Heart left ventricle (tissue), 16 donors: ENCODE measurements around the gene DNAJB6. TPM values are rescaled to one million over a fixed set of nuclear protein-coding genes. Genes with fewer than 3 reads are reported as not detected.
"Not testable (repeated sequence)": the region's sequence is repeated elsewhere in the genome, so short reads cannot be mapped to it uniquely, and the experiment has no call there.

Experiments used
- ATAC-seq, 4 donors: fragments of 200-7000 bp; cut with Tn5 transposase; one replicate each; pipeline ENCODE4 v1.9.1; 2020 to 2022; ENCODE audit warnings: moderate library complexity in 4 of 4, mild to moderate bottlenecking in 3 of 4, moderate number of reproducible peaks in 1 of 4
- DNase-seq, 5 donors: peaks; one replicate each; pipeline ENCODE4 v3.0.0-alpha.2; 2020
- H3K27ac ChIP-seq, 12 donors: fragments of 200-600 bp; sonication (generic) in 4 of 12; one replicate each; pipeline versions ENCODE4 v1.5.0 to v1.8.0; 2016 to 2022; ENCODE audit warnings: mild to moderate bottlenecking in 2 of 12
- H3K27me3 ChIP-seq, 9 donors: fragments of 200-600 bp; sonication (generic) in 2 of 9; one replicate each; pipeline versions ENCODE4 v1.5.1 to v1.8.0; 2016 to 2022; ENCODE audit warnings: mild to moderate bottlenecking in 3 of 9
- H3K36me3 ChIP-seq, 9 donors: fragments of 200-600 bp; sonication (generic) in 2 of 9; one replicate each; pipeline versions ENCODE4 v1.5.0 to v1.8.0; 2018 to 2022; ENCODE audit warnings: mild to moderate bottlenecking in 2 of 9
- H3K4me1 ChIP-seq, 12 donors: fragments of 200-600 bp; sonication (generic) in 4 of 12; one replicate each; pipeline versions ENCODE4 v1.5.0 to v1.8.0; 2016 to 2022; ENCODE audit warnings: mild to moderate bottlenecking in 3 of 12
- H3K4me3 ChIP-seq, 12 donors: fragments of 200-600 bp; sonication (generic) in 4 of 12; one replicate each; pipeline versions ENCODE4 v1.5.0 to v1.8.0; 2017 to 2022; ENCODE audit warnings: mild to moderate bottlenecking in 9 of 12, moderate library complexity in 4 of 12
- H3K9me3 ChIP-seq, 12 donors: fragments of 200-600 bp; sonication (generic) in 4 of 12; one replicate each; pipeline versions ENCODE4 v1.5.0 to v1.8.0; 2016 to 2022; ENCODE audit warnings: mild to moderate bottlenecking in 1 of 12
- POLR2A ChIP-seq, 2 donors: fragments of 450-650 bp; IDR thresholded peaks; one replicate each; pipeline ENCODE4 v1.6.1; 2017; ENCODE audit warnings: antibody characterized with exemption in 2 of 2, mild to moderate bottlenecking in 2 of 2, moderate library complexity in 2 of 2
- WGBS, 4 donors: extraction: QIAGEN DNeasy Blood & Tissue Kit in 2 of 4; methylation state at CpG; one replicate each; pipeline versions ENCODE4 v1.1.5 to v1.1.7; 2013 to 2018; 5-methylcytosine and 5-hydroxymethylcytosine counted together
- intact Hi-C, 10 donors: fragments of 100-400 bp; cut with DNase I; formaldehyde crosslinking; loops; one replicate each; pipeline versions ENCODE4 v1.11.1 to v1.14.2; 2022
- polyA plus RNA-seq, 2 donors: library from polyadenylated mRNA; stranded (reverse); fragments of 200-250 nt; gene quantifications; one replicate each; pipeline ENCODE4 v1.2.3, GENCODE V29; 2013
- total RNA-seq, 9 donors: library from RNA; depleted of rRNA in 2 of 9; stranded (reverse); fragments of >200 nt in 2 of 9; fragmentation: NEBNext Ultra II Directional in 3 of 9; extraction: Animal tissue kit (Norgen Biotek cat#: 25700) in 3 of 9; gene quantifications; one replicate each; pipeline versions ENCODE4 v1.1.0 to v1.2.4, GENCODE V29; 2016 to 2023
- TF ChIP-seq, protein P1 (sequence below), 12 donors: fragments of 200-600 bp; sonication (generic) in 4 of 12; IDR thresholded peaks; one replicate each; pipeline versions ENCODE4 v1.5.0 to v1.8.0; 2018 to 2022; ENCODE audit warnings: antibody characterized with exemption in 12 of 12, mild to moderate bottlenecking in 5 of 12
- donor health status: ischemic (EF 13 %, LVEDD 7.1; RV severe dilation, severe dysfunction).
- donor health status: healthy with polysubstance abuse.
- donor health status: DM: no; HTN: yes; CAD: no.
- donor health status: DM: no; HTN: no; CAD: no.
- donor health status: ischemic (EF 25% LVEDD 6.9; RV normal size, moderate dysfunction).
- donor health status: ischemic (EF 25% LVEDD 5.7; RV mildly dilated, moderate dysfunction).
- donor health status: healthy.
- donor health status: DM: yes; HTN: yes; CAD: no.
- donor health status: ischemic (EF 35%, LVEDD 5.7; RV mildly dilated, moderate dysfunction).
- donor health status: nonischemic (EF 11% LVEDD 7.7; RV severe dilation, severe dysfunction).
- donor health status: DM: yes; HTN: yes; CAD: no.
- donor health status: PGD.
- donor health status: ischemic (EF 29% LVEDD 5.4; RV normal size, mild dysfunction).
- donor health status: nonischemic (EF 23%, LVEDD 6.1; RV moderate dilation, normal function).

DNAJB6 gene
- total and polyA plus RNA-seq, 11 donors: 118 to 237 (median 162) TPM

DNA sequence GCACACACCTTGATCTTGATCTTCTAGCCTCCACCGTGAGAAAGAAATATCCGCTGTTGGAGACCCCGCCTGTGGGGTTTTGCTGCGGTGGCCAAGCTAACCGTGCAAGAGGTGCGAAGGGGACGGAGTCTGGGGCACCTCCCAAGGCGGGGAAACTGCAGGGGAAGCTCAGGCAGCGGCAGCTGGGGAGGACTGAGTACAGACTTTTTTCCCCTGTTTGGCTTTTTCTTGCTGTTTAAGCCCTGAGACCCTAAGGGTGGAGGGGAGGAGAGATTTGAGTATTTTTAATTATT, 108.0 kb downstream of the DNAJB6 start:
- H3K27ac ChIP-seq: no peak overlapping the region
- no peak for ATAC-seq

DNA sequence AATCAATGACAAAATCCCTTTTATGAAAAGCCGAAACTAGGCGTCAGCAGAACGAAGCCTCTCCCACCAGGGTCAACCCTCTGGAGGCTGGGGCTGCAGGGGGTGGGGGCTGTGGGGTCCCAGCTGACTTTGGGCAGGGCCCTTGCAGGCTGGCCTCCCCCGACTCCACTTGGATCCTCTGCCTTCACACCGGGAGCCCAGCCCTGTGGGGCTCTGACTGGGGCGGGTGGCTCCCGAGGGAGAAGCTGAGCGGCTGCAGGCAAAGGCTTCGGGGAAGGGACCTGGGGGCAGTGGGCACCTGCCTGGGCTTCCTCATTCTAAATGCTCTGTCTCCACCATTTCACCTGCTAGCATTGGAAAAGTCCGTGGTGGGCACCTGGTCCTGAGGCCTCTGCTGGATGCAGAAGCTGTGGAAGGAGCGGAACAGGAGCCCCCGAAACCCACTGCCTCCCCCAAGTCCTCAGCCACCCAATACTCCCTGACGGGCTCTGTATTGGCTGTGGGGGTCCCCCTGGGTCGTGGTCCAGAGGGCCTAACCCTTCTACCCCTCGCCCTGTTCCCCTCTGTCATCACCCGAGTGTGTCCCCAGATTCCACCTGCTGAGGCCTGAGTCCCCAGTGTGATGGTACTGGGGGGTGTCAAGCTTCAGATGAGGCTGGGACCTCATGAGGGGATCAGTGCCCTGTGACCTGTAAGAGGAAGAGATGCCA, 108.6 kb downstream of the DNAJB6 start:
- Histone ChIP-seq H3K9me3 (no peaks in the 10 kb centered on the region), H3K4me1 (no peaks in the 10 kb centered on the region), H3K27me3 (no peaks in the 10 kb centered on the region), H3K36me3 (no peaks in the 10 kb centered on the region), H3K4me3 (no peak overlapping the region), H3K27ac (no peak overlapping the region)
- no peak for ATAC-seq
- 71 to 80% (median 77%) methylated on average over 9 to 16 of the region's 16 CpGs for WGBS, 4 donors
- peak in 1 of 5 donors; percentile 13 for DNase-seq
- TF ChIP-seq POLR2A (IDR thresholded peaks at IDR 0.05): no peak
- TF ChIP-seq, protein P1, sequence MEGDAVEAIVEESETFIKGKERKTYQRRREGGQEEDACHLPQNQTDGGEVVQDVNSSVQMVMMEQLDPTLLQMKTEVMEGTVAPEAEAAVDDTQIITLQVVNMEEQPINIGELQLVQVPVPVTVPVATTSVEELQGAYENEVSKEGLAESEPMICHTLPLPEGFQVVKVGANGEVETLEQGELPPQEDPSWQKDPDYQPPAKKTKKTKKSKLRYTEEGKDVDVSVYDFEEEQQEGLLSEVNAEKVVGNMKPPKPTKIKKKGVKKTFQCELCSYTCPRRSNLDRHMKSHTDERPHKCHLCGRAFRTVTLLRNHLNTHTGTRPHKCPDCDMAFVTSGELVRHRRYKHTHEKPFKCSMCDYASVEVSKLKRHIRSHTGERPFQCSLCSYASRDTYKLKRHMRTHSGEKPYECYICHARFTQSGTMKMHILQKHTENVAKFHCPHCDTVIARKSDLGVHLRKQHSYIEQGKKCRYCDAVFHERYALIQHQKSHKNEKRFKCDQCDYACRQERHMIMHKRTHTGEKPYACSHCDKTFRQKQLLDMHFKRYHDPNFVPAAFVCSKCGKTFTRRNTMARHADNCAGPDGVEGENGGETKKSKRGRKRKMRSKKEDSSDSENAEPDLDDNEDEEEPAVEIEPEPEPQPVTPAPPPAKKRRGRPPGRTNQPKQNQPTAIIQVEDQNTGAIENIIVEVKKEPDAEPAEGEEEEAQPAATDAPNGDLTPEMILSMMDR (IDR thresholded peaks at IDR 0.05): no peak
- intact Hi-C loops: no loop called here

More for the DNA sequence above, 108.0 kb downstream of the DNAJB6 start:
- H3K9me3 ChIP-seq: no peaks in the 10 kb centered on the region
- no peak for DNase-seq
- no peaks in the 10 kb centered on the region for H3K36me3 ChIP-seq
- H3K4me1 ChIP-seq: no peaks in the 10 kb centered on the region
- intact Hi-C loops: no loop called here
- TF ChIP-seq, protein P1 (IDR thresholded peaks at IDR 0.05): no peak
- no peak for TF ChIP-seq POLR2A (IDR thresholded peaks at IDR 0.05)
- no peaks in the 10 kb centered on the region for H3K27me3 ChIP-seq
- no peak overlapping the region for H3K4me3 ChIP-seq
- WGBS, 4 donors: 74 to 86% (median 80%) methylated on average over 9 of the region's 9 CpGs

DNA sequence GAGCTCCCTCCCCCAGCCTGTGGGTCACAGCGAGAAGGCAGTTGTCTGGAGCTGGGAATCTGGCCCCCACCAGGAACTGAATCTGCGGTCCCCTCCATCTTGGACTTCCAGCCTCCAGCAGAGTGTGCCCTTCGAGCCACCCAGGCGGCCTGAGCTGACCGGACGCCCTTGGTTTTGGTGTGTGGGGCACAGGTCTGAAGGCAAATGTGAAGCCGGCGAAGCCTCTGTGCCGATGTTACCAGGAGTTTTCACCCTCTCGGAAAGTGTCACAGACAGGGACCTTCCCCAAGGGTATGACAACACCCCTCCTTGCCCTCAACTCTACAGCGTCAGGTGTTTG, 109.1 kb downstream of the DNAJB6 start:
- H3K36me3 ChIP-seq: no peaks in the 10 kb centered on the region
- intact Hi-C loops: no loop called here
- H3K4me3 ChIP-seq: no peak overlapping the region
- TF ChIP-seq POLR2A (IDR thresholded peaks at IDR 0.05): no peak
- TF ChIP-seq, protein P1 (IDR thresholded peaks at IDR 0.05): no peak
- DNase-seq: peak in 1 of 5 donors; percentile 13
- no peak for ATAC-seq
- WGBS, 4 donors: 88 to 91% (median 90%) methylated on average over 10 to 11 of the region's 11 CpGs
- H3K4me1 ChIP-seq: no peaks in the 10 kb centered on the region
- H3K27ac ChIP-seq: no peak overlapping the region
- no peaks in the 10 kb centered on the region for H3K9me3 ChIP-seq
- H3K27me3 ChIP-seq: no peaks in the 10 kb centered on the region

GRCh38 chr7:157446322-157446721, 109.5 kb downstream of the DNAJB6 start:
- Histone ChIP-seq H3K4me1 (no peaks in the 10 kb centered on the region), H3K4me3 (no peak overlapping the region), H3K9me3 (no peaks in the 10 kb centered on the region), H3K27me3 (no peaks in the 10 kb centered on the region), H3K27ac (no peak overlapping the region), H3K36me3 (no peaks in the 10 kb centered on the region)
- 45 to 61% (median 55%) methylated on average over 6 of the region's 6 CpGs for WGBS, 4 donors
- intact Hi-C loops: no loop called here
- no peak for TF ChIP-seq POLR2A (IDR thresholded peaks at IDR 0.05)
- TF ChIP-seq, protein P1 (IDR thresholded peaks at IDR 0.05): no peak
- ATAC-seq: no peak
- DNase-seq: peak in 1 of 5 donors; percentile 12

- intact Hi-C loops, ATAC-seq: not testable (repeated sequence)
Measured at GRCh38 chr7:157454003-157454402, 117.2 kb downstream of the DNAJB6 start.

More at GRCh38 chr7:157454003-157454402, 117.2 kb downstream of the DNAJB6 start:
- H3K9me3 ChIP-seq: peaks cover 0 to 12% (median 3%) of the 10 kb centered on the region in 12 donors
- H3K27ac ChIP-seq, H3K4me1 ChIP-seq, H3K4me3 ChIP-seq, DNase-seq, H3K36me3 ChIP-seq: not testable (repeated sequence)
- peaks cover 0 to 21% (median 4%) of the 10 kb centered on the region in 9 donors for H3K27me3 ChIP-seq
- WGBS, 4 donors: 81 to 87% (median 86%) methylated on average over 12 of the region's 12 CpGs
